GM19240 (cell line): Measurements from ENCODE around the gene ICAM2.
"Not testable (repeated sequence)": the region's sequence is repeated elsewhere in the genome, so short reads cannot be mapped to it uniquely, and the experiment has no call there.

Experiments used
- DNase-seq: peaks from one replicate; pipeline ENCODE4 v3.0.0; 2011; ENCODE audit warnings: low spot score; ENCODE audit not compliant: insufficient read length

ICAM2 gene

DNA sequence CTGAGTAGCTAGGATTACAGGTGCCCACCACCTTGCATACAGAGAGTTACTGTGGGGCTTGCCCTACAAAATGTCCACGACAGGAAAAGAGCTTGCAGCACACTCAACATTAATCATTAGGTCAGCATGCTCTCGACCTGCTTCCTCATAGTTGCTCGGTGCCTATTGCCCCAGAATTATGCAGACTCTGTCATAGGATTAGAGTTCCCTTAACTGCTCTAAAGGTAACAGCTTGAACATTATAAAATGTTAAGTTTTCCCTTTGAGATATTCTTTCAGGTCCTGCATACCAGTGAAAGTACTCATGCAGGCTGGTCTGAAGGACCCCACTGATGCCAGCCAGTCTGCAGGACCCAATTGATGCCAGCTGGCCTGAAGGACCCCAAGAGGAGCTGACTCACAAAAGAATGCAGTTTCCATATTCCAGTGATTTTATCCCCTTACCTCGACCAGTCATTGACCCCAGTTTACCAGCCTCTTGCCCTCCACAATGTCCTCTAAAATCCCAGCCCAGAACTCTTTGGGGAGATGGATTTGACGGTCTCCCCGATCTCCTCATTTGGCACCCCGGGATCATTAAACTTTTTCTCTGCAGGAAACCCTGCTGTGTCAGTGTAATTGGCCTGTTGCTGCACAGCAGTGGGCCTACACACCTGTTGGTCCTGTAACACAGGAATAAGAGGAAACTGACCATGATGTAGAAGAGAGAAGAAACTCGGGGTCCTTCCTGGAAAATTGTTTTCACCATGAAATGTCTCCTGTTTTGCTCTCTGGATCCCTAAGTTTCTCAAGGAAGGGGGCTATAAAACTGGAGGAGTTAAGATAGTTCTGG lies 10.6 kb downstream of the ICAM2 start:
- DNase-seq = no peak

- DNase-seq = no peak
These were observed 11.6 kb downstream of the ICAM2 start for GRCh38 chr17:64008830-64009229.

DNA sequence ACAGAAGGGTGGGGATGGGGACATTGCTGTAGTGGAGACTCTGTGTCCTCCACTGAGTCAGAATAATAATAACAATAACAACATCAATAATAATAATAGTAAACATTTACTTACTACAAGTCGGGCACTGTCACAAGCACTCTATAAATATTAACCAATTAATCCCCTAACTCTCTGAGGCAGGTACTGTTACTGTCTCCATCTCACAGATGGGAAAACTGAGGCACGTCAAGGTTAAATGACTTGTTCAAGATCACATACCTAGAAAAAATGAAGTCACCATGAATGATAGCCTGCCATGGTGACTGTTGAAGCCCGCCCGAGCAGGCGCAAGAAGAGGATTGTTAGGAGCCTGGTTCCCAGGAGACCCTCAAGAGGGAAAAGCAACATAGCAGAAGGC lies 12.1 kb downstream of the ICAM2 start:
- DNase-seq = no peak

DNA sequence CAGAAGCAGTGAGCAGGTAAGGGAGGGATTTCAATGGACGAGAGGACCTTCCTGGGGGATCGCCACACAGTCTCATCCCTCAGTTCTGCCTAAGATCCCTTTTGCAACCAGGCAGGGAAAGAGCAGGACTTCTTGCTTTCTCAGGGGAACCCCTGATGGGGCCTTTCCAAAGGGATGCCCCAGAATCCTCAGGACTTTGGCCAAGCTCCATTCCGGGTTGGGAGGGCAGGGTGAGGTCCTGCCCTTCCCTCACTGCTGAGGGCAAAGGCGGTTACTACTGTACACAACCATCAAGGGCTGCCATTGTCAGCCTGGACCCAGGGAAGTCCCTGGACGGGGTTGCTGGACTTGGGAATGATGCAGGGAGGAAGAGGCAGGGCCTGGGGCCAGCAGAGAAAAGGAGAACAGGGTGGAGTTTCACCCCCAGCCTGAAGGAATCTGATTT lies 12.6 kb downstream of the ICAM2 start:
- DNase-seq = no peak

GRCh38 chr17:64007089-64007837 lies 13.2 kb downstream of the ICAM2 start:
- not testable (repeated sequence) for DNase-seq

DNA sequence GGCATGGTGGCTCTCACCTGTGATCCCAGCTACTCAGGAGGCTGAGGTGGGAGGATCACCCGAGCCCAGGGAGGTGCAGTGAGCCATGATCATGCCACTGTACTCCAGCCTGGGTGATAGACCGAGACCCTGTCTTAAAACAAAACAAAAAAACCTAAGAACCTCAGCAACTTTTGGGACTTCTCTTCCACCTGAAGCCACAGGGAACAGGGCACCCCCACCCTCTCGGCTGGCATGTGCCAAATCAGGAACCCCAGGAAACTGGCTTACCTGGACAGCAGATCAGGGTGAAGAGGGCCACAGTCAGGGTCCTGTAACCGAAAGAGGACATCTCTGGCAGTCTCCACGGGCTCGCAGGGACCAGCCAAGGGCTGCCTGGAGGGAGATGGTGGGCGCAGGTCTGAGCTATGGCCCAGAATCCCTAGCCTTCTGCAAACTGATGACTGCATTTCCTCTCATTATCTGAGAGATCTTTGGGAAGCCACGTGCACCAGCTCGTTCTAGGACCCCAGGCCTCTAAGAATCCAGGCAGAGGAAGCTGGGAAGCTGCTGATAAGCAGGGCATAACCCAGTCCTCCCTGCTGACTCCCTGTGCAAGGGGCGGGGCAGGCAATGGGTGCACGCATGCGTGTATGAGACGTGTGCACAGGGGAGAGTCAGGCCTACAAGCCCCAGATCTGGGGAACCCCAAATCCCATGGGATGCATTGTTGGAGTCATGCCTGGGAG lies 13.9 kb downstream of the ICAM2 start:
- DNase-seq = no peak

GRCh38 chr17:64005734-64006167 lies 14.7 kb downstream of the ICAM2 start:
- DNase-seq = no peak

GRCh38 chr17:64004903-64005733 lies 15.3 kb downstream of the ICAM2 start:
- no peak for DNase-seq

DNA sequence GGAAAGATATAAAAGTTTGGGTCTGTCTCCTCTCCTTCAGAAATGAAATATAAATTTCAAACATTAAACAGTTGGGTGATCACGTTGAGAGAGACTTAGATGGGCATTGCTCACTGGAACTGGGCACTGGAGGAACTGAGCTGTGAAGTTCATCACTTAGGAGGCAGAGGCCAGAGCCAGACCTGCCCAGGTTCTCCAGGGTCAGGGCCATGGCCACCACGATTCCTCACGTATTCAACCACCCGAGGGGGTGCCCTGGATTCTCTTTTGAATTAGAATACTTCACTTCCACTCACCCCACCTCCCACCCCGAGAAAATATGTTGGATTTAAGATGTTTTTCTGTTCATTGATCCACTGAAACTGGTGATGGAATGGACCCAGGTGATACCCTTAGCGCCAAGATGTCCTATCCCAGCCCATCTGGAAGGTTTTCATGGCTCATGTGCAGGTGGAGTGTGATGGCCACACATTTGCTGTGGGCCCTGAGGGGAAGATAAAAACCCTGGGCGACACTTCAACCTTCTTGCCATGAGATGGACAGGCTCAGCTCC lies 16.1 kb downstream of the ICAM2 start:
- DNase-seq = no peak

DNA sequence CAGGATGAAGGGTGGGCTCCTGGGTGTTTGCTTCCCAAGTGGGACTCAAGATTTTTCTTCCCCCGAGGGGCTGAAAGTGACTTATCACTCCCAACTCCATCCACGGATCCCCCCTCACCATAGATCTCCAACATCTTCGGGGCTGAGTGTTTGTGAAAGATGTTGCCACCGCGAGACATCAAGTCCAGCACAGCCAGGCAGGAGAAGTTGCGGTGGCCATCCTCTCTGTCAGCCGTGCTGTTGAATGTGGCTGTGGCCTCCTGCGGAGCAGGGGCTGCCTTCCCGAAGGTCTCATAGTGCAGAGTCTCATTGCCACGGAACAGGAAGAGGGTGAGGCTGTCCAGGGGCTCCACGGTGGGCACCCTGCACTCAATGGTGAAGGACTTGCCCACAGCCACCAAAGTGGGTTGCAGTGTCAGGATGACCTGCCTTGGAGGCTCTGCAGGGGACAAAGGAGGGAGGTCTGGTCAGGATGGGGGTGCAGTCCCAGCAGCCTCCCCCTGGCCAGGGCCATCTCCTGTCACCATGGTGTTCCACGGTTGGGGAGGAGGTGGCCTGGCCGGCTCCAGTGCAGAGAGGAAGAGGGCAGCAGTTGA lies 16.8 kb downstream of the ICAM2 start:
- no peak for DNase-seq

DNA sequence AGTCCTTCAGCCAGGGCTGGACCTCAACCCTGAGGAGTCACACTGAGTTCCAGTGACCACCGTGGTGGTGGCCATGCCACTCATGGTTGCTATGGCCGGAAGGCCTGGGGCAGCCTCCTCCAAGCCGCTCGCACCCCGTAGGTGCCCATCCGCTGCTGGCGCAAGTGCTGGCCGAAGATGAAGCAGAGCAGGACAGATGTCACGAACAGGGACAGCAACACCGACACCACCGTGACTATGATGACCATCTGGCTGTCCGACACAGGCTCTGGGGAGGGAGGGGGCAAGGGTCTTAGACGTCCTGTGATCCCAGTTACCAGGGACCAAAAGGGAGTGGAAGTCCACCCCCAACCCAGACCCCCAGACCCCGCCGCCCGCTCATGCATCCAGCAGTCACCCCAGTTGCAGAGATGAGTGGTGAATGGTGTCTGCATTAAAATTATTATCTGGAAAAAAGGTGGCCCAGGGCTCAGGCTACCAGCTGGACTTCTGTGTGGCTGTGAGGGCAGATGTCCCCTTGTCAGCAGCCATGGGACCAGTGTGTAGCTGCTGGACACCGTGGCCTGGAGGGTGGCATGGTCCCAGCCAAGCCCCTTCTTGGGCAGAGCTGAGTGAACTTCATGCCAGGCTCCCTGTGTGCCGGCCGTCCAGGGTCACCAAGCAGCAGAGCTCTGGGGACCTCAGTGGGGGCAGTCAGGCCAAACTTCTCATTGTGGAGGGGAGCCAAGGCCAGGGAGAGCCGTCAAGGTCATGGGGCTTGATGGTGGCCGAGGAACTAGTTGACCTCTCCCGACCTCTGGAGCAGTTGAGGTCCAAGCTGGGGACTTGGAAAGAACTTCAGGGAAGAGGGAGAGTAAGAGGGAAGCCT lies 17.5 kb downstream of the ICAM2 start:
- DNase-seq = no peak

DNA sequence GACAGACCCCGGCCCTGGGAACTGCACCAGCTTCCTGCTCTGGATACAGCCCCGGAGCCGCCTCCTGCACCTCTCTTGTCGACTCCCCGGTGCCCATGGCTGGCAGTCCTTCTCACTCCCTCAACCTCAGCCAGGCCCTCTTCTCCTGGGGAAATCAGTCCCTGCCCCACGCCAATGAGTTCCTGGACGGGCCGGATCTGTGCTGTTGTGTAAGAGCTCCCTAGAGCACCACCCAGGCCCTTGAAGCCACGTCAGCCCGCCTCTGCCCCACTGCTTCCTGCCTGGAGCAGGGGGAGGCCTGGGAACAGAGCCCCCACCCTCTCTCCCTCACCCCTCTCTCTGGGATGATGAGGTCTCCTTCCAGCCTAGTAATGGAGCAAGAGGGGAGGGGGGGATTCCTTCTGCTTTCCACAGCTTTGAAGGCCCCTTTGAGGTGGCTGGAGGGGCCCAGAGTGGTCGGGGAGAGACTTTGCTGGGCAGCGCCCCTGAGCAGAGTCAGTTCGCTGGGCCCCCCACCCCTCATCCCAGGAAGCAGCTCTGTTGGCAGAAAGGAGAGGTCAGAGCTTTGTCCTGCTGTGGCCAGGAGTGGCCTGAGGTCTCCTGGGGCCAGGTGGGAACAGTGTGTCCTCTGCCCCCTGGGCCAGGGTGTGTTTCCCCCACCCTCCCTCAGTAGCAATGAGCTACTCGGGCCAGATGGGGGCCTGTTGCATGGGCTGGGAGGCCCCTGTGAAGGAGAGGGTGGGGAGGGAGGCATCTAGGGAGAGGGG lies 18.5 kb downstream of the ICAM2 start:
- DNase-seq = no peak

DNA sequence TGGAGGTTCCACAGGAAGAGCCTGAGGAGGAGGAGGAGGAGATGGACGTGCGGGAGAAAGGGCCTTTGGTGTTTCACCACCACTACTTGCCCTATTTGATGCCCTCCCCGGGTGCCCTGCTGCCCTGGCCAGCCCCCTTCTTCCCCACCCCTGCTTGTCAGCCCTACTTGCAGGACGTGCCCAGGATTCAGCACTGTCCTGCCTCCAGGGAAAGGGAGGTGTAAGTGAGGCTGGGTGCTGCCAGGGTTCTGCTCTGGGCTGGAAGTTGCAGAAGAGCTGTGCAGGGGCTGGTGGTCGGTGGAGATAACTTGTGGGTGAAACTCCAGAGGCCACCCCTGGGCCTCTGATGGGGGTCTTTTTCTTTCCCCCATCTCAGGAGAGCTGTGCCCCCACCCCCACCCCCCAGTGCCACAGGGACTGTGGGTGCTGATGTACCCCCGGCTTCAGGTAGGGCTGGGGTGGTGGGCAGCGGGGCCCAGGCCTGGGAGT lies 19.3 kb downstream of the ICAM2 start:
- DNase-seq = no peak

GRCh38 chr17:63999680-64000531 lies 20.5 kb downstream of the ICAM2 start:
- no peak for DNase-seq

DNA sequence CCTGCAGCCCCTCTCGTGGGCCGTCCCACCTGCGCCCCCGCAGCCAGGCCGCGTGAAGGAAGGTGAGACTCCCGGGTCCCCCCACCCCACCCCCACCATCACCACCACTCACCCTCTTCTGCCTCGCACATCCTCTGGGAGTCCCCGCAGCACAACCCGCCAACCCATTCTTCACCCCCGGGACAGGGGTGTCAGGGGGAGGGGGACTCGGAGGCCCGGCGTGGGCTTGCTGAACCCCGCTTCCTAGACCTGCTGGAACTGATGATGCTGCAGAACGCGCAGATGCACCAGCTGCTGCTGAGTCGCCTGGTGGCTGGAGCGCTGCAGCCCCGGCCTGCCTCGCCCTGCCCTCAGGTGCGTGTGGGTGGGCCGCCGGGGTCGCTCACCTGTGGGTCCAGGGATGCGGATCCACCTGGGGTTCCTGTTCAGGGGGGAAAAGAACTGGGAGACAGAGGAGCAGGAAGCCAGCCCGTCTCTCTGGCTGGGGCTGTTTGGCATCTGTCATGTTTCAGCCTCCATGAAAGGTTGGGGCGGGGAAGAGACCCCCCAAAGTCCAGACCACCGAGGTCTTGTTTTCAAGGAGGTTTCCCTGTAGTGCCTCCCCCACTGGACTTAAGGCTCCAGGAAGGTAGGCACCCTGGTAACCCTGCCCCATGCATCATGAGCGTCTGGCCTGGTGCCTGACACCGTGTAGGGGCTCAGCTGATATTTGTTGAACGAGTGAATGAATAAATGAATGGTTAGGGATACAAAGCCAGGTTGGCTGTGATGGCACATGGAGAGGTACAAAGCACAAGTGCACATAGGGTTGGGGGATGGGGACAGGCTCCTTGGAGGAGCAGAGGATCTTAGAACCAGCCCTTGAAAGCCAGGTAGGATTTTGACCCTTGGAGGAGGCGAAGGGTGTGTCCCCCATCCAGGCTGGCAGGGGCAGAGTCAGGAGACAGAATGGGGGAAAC lies 21.4 kb downstream of the ICAM2 start:
- DNase-seq = no peak

GRCh38 chr17:63998050-63998720 lies 22.2 kb downstream of the ICAM2 start, which contains the start of gene PRR29:
PRR29 (plus strand) TSS chr17:63998351; CDS start chr17:63998365, 14 bp downstream.
- peak; percentile 85 for DNase-seq
